HG02642 (cell line): ENCODE measurements around the gene FAM219A.
"Not testable (repeated sequence)": the region's sequence is repeated elsewhere in the genome, so short reads cannot be mapped to it uniquely, and the experiment has no call there.

ENCODE experiments used
- ATAC-seq: cut with Tn5 transposase; IDR thresholded peaks from one replicate; pipeline ENCODE4 v1.9.1; 2021; ENCODE audit warnings: mild to moderate bottlenecking; ENCODE audit not compliant: unreplicated experiment, poor library complexity

FAM219A gene

DNA sequence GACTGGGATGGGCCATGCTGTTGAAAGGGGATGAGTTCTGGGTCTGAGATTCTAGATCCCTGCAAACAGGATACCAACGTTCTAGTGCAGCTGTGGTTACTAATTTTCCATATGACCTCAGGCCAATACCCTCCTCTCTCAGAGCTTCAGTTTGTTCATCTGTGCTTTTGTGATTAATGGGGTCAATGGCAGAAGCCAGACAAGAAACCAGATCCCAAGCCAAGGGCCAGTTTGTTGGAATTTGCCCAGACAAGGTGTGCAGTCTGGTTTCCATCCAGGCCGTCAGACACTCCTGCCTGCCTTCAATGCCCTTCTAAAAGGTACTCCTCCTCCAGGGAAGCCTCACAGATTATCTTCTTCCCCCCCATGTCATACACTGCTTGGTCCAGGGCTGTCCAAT lies 93.1 kb downstream of the FAM219A start:
- no peak for ATAC-seq

DNA sequence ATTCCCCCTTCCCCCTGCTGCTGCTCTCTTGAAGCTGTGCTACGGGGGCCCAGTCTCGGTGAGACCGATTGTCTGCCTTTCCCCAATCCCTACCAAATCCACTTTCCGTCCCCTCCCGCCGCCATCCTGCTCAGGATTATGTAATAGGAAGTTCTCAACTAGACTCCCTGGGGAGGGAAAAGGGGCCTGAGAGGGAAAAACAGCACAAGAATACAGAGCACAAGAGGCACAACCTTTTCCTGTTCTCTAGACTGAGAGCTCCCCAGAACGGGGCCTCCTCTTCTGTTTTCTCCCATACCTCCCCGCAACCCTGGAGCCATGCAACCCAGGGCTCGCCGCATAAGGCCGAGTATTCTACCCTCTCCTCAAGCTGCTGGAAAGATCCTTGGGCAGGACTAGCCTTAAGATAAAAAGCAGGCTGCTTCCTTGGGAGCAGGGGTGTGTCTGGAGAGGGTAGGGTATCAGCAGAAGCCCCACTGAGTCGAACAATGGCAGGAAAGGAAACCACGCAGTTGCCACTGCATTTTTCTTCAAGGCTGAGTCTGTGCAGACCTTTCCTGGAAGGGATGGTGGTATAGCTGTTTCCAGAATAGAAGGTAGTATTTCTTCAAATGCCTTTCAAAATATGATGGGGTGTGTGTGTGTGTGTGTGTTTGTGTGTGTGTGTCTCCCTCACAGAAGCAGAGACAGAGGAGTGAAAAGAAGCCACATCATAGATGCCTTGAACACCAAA lies 94.6 kb downstream of the FAM219A start:
- ATAC-seq: no peak

DNA sequence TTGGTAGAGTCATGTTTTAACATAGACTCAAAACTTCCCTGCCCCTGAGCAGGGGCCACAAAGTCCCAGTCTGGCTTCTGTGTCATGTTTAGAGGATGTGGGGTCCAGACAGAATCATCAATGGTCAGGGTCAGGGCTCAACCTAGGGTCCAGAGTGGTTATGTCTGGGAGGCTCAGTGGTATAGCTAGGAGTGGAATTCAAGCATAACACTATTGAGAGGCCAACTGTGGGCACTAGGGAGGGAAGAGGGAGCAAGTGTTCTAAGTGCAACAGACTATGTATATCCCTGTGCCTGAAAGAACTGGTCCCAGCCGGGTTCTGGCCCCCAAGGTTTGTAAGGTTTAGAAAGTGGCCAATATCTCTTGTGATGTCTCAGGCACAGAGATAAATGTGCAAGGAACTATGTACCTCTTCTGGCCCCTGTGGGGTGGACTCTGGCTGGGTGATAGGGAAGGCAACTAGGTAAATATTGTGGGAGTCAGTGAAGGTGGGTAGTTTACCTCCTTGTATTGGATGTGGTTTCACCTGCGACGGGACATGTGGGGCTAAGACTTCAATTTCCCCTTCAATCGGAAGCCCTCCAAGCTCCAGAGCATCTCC lies 95.7 kb downstream of the FAM219A start:
- no peak for ATAC-seq

DNA sequence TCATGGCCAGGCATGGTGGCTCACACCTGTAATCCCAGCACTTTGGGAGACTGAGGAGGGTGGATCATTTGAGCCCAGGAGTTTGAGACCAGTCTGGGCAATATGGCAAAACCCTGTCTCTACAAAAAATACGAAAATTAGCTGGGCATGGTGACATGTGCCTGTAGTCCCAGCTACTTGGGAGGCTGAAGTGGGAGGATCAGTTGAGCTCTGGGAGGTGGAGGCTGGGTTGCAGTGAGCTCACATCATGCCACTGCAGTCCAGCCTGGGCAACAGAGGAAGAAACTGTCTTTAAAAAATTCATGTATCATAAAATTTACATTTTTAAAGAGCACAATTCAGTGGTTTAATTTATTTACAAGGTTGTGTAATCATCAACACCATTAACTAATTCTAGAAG lies 105.4 kb downstream of the FAM219A start:
- not testable (repeated sequence) for ATAC-seq

DNA sequence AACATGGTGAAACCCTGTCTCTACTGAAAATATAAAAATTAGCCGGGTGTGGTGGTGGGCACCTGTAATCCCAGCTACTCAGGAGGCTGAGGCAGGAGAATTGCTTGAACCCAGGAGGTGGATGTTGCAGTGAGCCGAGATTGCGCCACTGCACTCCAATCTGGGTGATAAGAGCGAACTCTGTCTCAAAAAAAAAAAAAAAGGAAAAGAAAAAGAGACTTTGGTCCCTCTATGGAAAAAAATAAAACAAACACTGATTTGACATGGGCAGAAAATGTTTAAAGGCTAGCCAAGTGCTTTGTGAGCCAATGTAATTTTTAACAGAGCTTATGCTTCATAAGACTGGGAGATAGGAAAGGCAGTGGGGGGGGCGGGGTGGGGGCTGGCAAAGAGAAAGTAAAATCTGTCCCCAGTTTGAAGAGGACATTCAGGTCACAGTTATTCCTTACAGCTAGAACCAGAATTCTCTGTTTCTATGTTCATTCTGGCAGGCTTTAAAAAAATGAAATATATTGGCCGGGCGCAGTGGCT lies 106.2 kb downstream of the FAM219A start:
- not testable (repeated sequence) for ATAC-seq

DNA sequence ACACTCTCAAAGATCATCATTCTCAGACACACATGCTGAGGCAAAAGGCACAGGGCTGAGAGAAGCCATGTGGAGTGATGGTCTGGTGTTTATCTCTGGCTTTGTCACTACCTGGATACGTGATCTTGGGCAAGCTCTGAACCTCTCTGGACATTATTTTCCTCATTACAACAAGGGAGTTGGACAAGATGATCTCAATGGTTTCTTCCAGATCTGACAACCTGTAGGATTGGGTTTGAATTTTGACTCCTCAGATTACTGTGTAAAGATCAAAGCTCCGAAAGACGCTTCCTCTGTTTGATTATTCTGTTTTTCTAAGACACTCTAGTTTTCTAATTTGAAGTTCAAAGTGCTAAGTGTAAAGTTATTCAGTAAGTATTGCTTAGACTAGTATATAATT lies 109.0 kb downstream of the FAM219A start:
- ATAC-seq: no peak
